ENCODE data around the gene ZNF260.

GRCh38 chr19:36564391-36564790 is 36.3 kb upstream of the ZNF260 start:
- TF ChIP-seq CTCF (conservative IDR thresholded peaks at IDR 0.05; ENCODE audit: low read length) = no peak
- TF ChIP-seq EZH2phosphoT487 (IDR thresholded peaks at IDR 0.05; ENCODE audit: borderline replicate concordance) = no peak

All from Loucy (cell line).